Head of caudate nucleus (tissue), 42 donors: ENCODE data around the gene SCNN1B.
"Not testable (repeated sequence)": the region's sequence is repeated elsewhere in the genome, so short reads cannot be mapped to it uniquely, and the experiment has no call there.

Experiments used
- DNase-seq, 42 donors: peaks; one replicate each; pipeline versions ENCODE4 v3.0.0 to v3.0.0-alpha.2; 2020 to 2021; ENCODE audit warnings: mixed read lengths in 7 of 42
- intact Hi-C: fragments of 100-400 bp; cut with DNase I; formaldehyde crosslinking; loops from one replicate; pipeline ENCODE4 v1.15.0; 2022

SCNN1B gene, protein sequence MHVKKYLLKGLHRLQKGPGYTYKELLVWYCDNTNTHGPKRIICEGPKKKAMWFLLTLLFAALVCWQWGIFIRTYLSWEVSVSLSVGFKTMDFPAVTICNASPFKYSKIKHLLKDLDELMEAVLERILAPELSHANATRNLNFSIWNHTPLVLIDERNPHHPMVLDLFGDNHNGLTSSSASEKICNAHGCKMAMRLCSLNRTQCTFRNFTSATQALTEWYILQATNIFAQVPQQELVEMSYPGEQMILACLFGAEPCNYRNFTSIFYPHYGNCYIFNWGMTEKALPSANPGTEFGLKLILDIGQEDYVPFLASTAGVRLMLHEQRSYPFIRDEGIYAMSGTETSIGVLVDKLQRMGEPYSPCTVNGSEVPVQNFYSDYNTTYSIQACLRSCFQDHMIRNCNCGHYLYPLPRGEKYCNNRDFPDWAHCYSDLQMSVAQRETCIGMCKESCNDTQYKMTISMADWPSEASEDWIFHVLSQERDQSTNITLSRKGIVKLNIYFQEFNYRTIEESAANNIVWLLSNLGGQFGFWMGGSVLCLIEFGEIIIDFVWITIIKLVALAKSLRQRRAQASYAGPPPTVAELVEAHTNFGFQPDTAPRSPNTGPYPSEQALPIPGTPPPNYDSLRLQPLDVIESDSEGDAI

DNA sequence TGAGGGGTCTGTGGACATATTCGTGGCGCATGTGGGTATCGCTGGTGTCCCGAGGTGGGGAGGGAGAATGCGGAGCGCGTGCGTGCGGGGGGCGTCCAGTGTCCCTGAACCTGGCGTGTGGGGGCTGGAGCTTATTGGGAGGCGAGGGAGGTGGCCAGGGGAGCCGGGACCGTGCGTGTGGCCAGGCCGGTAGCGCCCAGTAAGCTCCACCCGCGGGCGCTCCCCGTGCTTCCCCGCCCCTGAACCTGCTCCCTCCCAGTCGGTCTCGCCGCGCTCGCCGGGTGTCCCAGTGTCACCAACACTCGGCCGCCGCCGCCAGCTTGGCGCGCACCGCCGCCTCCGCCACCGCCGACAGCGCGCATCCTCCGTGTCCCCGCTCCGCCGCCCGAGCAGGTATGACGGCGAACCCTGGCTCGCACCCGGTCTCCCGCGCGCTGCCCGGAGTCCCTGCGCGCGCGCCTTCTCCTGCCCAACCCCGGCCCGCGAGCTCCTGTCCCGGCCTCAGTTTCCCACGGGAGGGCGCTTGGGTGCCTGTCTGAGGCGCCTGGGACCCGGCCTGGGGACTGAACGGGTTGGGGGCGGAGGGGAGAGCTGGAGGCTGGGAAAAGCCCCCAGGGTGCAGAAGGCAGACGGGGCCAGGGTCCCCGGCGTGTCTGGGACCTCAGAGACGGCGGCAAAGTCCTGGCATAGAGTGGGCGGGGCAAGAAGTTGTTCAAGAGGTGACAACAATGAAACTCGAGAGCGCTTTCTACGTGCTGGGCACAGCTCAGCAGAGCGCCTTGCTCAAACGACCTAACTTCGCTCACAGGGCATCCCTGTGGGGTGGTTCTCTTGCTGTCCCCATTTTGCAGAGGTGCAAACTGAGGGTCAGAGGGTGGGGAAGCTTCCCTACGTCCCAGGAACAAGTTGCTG is at the start of gene SCNN1B:
SCNN1B (plus strand) TSS at position 258 of the 912 bp plus-strand sequence. CDS start 46,298 bp downstream, outside the sequence.
- peak in 25 of 42 donors; percentile 8 to 60 (median 24) for DNase-seq
- intact Hi-C loops: no loop called here

DNA sequence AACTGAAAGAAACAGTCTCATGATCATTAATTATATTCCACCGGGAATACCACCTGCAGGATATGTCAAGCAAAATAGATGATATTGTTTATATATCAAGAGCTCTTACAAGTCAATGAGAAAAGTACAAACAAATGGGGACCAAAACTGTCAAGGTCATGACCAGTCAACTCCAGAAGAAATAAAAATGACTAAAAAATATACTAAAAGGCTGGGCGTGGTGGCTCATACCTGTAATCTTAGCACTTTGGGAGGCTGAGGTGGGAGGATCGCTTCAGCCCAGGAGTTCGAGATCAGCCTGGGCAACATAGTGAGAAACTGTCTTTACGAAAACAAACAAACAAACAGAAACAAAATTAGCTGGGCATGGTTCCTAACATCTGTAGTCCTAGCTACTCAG is 49.8 kb upstream of the SCNN1B start:
- DNase-seq: no peak
- intact Hi-C loops: no loop called here

DNA sequence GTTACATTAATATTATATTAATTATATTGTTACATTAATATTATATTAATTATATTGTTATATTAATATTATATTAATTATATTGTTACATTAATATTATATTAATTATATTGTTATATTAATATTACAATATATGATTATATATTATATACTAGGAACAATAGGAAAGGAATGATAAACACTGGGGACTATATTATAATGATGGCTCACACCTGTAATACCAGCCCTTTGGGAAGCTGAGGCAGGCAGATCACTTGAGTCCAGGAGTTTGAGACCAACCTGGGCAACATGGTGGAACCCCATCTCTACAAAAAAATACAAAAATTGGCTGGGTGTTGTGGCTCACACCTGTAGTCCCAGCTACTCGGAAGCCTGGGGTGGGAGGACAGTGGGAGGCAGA is 48.5 kb upstream of the SCNN1B start:
- DNase-seq, intact Hi-C loops: not testable (repeated sequence)

DNA sequence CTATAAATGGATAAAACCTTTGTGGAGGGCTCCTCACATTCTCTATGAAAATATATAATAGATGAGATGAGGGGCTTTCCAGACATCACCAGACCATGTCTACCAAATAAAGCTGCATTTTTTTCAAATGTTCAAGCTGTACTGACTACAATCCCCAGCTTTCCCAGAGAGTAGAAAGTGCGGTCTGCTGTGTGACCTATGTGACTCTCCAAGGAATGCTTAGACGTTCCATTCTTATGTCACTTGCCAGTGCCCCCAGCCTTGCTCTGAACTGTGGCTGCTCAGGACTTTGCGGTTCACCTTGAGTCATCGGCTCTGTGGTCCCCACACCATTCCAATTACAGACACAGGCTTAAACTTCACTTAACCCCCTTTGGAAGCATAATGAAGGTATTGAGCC is 47.8 kb upstream of the SCNN1B start:
- DNase-seq: no peak
- intact Hi-C loops: no loop called here

DNA sequence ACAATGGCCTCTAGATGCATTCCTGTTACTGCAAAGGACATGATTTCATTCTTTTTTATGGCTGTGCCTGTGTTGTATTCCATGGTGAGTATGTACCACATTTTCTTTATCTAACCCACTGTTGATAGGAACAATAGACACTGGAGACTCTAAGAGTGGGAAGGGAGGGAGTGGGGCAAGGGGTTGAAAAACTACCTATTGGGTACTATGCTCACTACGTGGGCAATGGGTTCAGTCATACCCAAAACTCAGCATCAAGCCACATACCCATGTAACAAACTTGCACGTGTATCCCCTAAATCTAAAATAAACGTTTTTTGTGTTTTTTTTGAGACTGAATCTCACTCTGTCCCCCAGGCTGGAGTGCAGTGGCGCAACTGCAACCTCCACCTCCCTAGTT is 47.1 kb upstream of the SCNN1B start:
- DNase-seq: no peak
- intact Hi-C loops: no loop called here

DNA sequence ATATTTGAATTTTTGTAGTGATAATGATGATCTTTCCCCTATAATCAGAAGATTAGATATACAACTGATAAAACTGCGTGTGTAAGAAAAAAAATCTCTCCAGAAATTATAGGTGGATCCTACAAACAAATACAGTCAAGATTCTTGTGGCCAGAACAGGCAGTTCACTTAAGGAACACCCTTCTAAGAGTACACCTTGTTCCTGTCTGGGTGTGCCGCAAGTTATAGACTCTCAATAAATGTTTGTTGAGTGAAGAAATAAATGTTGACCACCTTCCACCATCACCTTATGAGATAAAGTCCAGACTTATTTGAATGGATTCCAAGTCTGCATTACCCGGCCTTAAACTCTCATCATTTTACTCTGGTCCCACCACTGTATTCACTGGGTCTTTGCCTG is 45.7 kb upstream of the SCNN1B start:
- intact Hi-C loops: no loop called here
- DNase-seq: no peak

DNA sequence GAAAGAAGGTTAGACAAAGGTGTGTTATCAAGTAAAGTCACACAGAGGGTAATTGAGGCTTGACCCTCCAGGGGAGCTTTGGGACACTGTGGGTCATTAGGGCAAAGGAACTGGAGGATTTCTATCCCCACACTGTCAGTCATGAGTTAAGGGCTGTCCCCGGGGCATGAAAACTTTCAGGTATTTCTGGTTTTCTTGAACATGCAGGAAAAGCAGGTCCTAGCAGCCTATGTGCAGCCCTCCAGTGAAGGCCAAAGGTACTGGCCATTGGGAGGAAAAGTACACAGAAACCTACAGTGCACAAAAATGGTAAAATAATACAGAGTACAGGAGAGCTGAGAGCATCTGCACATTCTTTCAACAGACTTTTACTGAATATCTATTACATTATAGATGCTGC is 44.4 kb upstream of the SCNN1B start:
- DNase-seq: peak in 1 of 42 donors; percentile 25
- intact Hi-C loops: no loop called here

DNA sequence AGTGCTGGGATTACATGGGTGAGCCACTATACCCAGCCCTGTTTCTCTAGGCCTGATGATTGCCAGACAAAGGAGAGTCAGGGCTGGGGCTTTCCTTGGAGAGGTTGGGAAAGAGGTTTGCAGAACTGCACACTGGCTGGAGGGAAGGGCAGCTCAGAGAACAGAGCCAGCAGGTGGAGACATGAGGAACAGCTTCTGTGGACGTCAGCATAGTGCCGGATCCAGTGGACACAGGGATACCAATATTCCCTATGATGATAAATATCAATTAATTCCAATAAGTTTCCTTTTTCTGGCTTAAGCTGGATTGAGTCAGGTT is 43.2 kb upstream of the SCNN1B start:
- intact Hi-C loops: no loop called here
- DNase-seq: peak in 1 of 42 donors; percentile 18

DNA sequence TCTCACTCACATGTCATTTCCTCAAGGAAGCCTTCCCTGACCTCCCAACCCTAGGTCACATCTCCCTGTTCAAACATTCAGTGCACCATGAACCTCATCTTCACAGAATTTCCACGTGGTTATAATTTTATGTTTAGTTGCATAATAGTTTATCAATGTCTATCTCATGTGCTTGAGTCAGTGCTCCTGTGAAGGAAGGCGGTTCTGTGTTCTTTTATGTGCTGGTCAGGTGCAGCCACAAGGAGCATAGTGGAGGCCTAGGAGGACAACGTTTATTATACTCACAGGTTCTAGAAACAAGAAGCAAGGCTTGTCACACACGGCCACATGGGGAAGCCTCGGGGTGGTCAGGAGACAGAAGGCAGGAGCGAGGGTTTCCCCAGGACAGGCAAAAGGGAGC is 34.5 kb upstream of the SCNN1B start:
- intact Hi-C loops: no loop called here
- DNase-seq: no peak

DNA sequence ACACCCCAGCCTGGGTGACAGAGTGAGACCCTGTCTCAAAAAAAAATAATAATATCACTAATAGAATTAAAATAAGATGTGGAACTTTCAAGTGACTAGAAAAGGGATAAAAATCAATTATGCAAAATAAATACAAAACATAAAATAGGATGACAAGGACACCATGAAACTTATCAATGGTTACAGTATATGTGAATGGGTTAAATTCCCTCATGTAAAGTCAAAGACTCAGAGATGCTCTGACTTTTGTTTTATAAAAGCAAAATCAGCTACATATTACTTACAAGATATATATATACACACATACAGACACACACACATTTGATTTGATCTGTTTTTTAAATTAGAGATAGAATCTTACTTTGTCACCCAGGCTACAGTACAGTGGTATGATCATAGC is 33.5 kb upstream of the SCNN1B start:
- intact Hi-C loops: no loop called here
- DNase-seq: no peak

DNA sequence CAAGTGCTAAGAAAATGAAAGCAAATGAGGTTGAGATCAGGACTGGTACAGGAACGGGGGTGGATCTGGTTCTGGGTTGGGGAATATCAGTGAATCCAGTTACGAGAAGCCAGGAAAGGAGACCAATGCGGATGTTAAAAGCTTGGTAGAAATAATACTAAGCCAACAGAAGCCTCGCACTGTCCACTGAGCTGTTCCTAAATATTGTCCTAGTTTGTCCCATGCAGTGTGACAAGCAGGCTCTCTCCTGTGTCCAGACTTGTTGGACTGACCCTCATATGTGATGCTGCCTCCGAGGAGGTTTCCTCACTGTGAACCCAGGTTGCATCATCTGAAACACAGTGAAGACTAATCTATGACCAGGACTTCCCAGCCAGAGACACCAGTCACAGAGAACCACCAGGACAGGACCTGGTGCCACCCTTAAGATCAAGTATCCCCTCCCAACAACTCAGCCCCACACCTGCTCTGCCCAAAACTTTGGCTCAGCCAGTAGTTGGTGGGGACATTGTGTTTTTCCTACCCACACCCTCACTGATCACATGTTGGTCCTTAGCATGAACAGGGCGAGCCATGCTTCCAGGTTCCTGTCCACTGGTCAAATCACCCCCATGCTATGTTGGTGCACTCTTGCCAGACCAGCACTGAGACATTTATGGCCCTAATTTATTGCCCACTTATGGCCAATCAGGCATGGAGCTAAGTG is 32.7 kb upstream of the SCNN1B start:
- DNase-seq: no peak
- intact Hi-C loops: no loop called here

DNA sequence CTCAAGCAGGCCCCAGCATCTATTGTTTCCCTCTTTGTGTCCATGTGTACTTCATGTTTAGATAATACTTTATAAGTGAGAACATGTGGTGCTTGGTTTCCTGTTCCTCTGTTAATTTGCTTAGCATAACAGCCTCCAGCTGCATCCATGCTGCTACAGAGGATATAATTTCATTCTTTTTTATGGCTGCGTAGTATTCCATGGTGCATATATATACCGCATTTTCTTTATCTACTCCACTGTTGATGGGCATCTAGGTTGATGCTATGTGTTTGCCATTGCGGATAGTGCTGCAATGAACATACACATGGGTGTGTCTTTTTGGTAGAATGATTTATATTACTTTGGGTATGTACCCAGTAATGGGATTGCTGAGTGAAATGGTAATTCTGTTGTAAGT is 31.4 kb upstream of the SCNN1B start:
- intact Hi-C loops: no loop called here
- DNase-seq: no peak

DNA sequence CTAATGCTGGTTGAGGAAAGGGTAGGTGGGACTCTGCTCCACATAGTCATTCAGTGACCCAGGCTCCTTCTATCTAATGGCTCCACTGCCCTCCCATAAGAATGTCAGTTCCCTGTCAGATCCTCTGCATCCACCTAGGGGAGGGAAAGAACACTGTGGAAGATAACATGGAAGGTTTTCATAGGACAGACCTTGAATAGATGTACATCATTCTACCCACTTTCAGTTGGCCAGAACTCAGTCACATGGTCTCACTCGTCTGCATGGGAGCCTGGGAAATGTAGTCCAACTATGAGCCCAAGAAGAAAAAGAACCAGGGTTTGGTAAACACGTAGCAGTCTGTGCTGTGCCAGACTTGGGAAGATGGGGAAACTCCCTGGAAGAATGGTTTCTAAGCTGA is 27.1 kb upstream of the SCNN1B start:
- intact Hi-C loops: no loop called here

DNA sequence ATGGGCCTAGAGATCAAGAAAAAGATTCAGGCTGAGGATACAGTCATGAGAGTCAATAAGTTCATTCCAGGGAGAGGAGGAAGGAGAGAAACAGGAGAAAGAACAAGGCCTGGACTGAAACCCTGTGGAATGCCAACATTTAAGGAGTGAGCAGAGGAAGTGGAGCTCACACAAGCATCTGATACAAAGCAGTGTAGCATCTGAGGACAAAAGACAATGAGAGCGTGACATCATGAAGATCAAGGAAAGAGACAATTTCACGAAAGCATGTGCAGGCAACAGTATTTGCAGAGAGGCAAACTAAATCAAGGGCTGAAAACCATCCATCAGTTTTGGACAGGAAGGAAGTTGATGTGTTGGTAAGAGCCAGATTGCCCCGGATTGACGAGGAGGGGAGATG is 25.3 kb upstream of the SCNN1B start:
- intact Hi-C loops: no loop called here
- no peak for DNase-seq

More for the DNA sequence above, 27.1 kb upstream of the SCNN1B start:
- no peak for DNase-seq

DNA sequence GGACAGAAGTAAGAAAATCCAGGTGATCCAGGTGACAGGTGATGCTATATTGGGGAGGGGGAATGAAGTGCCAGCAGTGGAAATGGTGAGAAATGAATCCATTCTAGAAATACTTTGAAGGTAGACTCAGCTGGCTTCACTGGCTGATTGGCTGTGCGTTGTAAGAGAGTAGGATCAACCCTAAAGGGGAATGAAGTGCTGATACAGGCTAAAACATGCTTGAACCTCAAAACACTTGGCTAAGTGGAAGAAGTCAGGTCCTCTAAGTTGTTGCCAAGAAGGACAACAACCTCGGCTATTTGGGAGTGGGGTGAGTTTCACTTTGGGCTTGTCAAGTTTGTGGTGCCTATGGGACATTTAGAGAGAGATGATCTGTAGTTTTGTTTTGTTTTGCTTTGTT is 24.1 kb upstream of the SCNN1B start:
- intact Hi-C loops: no loop called here
- DNase-seq: no peak

DNA sequence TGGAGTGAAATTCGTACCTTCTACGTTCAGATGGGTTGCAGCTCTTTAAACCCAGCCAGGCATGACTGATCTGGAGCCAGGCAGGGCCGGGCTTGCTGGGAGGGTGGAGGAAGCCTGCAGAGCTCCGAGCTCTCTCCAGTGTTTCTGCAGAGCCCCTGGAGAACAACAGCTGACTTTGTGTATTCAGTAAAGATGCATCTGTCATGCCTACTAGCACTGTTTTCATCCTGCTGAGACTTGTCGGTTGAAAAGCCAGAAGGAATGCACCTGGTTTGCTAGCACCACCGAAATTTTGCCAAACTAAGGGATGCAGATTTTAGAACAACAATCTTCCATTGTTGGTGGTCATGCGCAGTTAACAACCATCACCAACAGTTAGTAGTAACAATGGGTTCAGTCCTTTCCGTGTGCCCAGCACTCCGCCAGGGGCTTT is 22.4 kb upstream of the SCNN1B start:
- intact Hi-C loops: no loop called here
- DNase-seq: peak in 41 of 42 donors; percentile 13 to 76 (median 49)

DNA sequence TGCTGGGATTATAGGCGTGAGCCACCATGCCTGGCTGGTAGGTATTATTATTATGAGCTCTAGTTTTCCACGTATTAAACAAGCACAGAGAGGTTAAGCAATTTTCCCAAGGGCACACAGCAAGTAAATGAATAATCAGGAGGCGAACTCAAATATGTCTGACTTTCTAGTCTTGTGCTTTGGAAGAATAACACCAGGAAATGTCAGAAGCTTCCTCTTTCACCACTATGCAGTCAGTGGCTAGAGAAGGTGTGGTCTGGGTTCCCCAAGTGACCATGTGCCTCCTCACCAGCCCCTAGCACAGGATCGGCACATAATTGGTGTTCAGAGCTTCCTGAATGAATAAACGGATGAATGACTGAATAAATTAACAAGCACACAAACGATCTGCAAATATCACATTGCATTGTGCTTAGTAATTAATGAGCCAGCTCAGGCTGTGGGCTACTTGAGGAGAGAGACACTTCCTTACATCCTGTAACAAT is 21.6 kb upstream of the SCNN1B start:
- intact Hi-C loops: no loop called here
- DNase-seq: no peak

DNA sequence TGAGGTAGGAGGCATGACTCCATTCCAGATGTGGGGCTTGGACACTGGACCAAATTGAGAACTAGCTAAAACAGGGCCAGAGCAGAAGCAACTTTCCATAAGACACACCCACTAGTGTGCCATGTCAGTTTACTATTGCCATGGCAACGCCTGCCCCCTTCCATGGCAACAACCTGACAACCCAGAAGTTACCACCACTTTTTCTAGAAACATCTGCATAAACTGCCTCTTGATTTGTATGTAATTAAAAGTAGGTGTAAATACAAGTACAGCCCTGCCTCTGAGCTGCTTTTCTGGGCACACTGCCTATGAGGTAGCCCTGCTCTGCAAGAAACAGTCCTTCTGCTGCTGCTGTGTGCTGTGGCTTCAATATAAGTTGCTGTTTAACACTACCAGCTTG is 19.5 kb upstream of the SCNN1B start:
- intact Hi-C loops: no loop called here
- no peak for DNase-seq

DNA sequence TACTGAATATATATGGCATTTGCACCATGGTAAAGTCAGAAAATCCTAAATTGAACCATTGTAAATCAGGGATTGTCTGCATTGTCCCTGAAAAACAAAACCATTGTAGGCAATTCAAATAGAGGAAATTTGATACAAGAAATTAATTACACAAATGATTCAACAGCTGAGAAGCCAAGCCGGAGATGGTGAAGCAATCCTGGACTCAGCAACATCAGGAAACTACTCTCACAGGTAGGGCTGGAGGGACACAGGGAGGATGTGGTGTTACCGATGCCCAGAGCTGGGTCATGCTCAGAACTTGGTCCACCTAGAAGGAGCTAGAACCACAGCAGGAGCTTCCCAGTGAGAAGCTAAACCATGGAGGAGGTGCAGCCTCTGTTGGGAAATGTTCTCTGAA is 18.5 kb upstream of the SCNN1B start:
- intact Hi-C loops: no loop called here

More for the DNA sequence above, 18.5 kb upstream of the SCNN1B start:
- no peak for DNase-seq
